HepG2 (cell line): ENCODE results near the gene GFRA4. TPM values are rescaled to one million over a fixed set of nuclear protein-coding genes. Genes with fewer than 3 reads are reported as not detected.
A peak's percentile ranks its signal among the peaks of the same experiment; 100 is the strongest.

Experiments
- CAMTA2 ChIP-seq: sonication (generic); formaldehyde crosslinking; IDR thresholded peaks from 2 replicates; pipeline ENCODE4 v1.4.0; 2020; ENCODE audit warnings: mild to moderate bottlenecking, missing genetic modification reagents, borderline replicate concordance
- CC2D1A ChIP-seq: sonication (generic); formaldehyde crosslinking; IDR thresholded peaks from 2 replicates; pipeline ENCODE4 v1.8.1; 2023; ENCODE audit warnings: mild to moderate bottlenecking, missing genetic modification reagents
- GABPA ChIP-seq, 2 experiments: IDR thresholded peaks; 2 replicates each; pipeline ENCODE4 v1.6.1; 2011 to 2016; ENCODE audit warnings: low read depth in 2 of 2, low read length in 1 of 2, missing biosample characterization in 1 of 2, missing genetic modification characterization in 1 of 2
- HNRNPH1 ChIP-seq: fragments of 200-400 bp; formaldehyde crosslinking; optimal IDR thresholded peaks from 2 replicates; pipeline ENCODE3; 2017; ENCODE audit warnings: mild to moderate bottlenecking, low read depth, low read length
- MLLT10 ChIP-seq: sonication (generic); formaldehyde crosslinking; IDR thresholded peaks from 2 replicates; pipeline ENCODE4 v1.4.0; 2020; ENCODE audit warnings: missing genetic modification reagents
- PBX2 ChIP-seq: IDR thresholded peaks from 2 replicates; pipeline ENCODE4 v1.6.1; 2016; ENCODE audit warnings: control low read depth
- polyA plus RNA-seq, 8 experiments: library from polyadenylated mRNA; depleted of rRNA in 3 of 8; stranded (reverse) in 7 of 8; unstranded in 1 of 8; fragments of >200 nt; fragmentation: Illumina TruSeq in 4 of 8; extraction: Trizol in 4 of 8; gene quantifications; 2 replicates each; pipeline versions ENCODE4 v1.2.1 to v1.2.3, GENCODE V29; 2011 to 2016; ENCODE audit warnings: low read depth in 4 of 8, missing spikeins in 1 of 8, mixed read lengths in 1 of 8; ENCODE audit not compliant: insufficient read depth in 1 of 8
- total RNA-seq, 5 experiments: library from RNA; depleted of rRNA; stranded (reverse); fragments of >200 nt; fragmentation: Illumina TruSeq; extraction: Trizol; gene quantifications; 2 replicates each; pipeline ENCODE4 v1.2.3, GENCODE V29; 2016; ENCODE audit warnings: low read depth in 1 of 5
- TF ChIP-seq, protein P1 (sequence below): sonication (generic); formaldehyde crosslinking; IDR thresholded peaks from 2 replicates; pipeline ENCODE4 v1.5.0; 2020; ENCODE audit warnings: mild to moderate bottlenecking, missing genetic modification reagents, borderline replicate concordance
- TF ChIP-seq, protein P2 (sequence below): sonication (generic); formaldehyde crosslinking; IDR thresholded peaks from 2 replicates; pipeline ENCODE4 v1.5.1; 2020; ENCODE audit warnings: missing genetic modification reagents, mild to moderate bottlenecking, borderline replicate concordance
- TF ChIP-seq, protein P3 (sequence below): sonication (generic); formaldehyde crosslinking; IDR thresholded peaks from 2 replicates; pipeline ENCODE4 v1.4.0; 2020; ENCODE audit warnings: missing genetic modification reagents

The GFRA4 gene
- total and polyA plus RNA-seq, 2 of the 13 experiments (the other 11 are each of a cell fraction or from before 2014, with no cell fraction given): not detected

- TF ChIP-seq, protein P1, sequence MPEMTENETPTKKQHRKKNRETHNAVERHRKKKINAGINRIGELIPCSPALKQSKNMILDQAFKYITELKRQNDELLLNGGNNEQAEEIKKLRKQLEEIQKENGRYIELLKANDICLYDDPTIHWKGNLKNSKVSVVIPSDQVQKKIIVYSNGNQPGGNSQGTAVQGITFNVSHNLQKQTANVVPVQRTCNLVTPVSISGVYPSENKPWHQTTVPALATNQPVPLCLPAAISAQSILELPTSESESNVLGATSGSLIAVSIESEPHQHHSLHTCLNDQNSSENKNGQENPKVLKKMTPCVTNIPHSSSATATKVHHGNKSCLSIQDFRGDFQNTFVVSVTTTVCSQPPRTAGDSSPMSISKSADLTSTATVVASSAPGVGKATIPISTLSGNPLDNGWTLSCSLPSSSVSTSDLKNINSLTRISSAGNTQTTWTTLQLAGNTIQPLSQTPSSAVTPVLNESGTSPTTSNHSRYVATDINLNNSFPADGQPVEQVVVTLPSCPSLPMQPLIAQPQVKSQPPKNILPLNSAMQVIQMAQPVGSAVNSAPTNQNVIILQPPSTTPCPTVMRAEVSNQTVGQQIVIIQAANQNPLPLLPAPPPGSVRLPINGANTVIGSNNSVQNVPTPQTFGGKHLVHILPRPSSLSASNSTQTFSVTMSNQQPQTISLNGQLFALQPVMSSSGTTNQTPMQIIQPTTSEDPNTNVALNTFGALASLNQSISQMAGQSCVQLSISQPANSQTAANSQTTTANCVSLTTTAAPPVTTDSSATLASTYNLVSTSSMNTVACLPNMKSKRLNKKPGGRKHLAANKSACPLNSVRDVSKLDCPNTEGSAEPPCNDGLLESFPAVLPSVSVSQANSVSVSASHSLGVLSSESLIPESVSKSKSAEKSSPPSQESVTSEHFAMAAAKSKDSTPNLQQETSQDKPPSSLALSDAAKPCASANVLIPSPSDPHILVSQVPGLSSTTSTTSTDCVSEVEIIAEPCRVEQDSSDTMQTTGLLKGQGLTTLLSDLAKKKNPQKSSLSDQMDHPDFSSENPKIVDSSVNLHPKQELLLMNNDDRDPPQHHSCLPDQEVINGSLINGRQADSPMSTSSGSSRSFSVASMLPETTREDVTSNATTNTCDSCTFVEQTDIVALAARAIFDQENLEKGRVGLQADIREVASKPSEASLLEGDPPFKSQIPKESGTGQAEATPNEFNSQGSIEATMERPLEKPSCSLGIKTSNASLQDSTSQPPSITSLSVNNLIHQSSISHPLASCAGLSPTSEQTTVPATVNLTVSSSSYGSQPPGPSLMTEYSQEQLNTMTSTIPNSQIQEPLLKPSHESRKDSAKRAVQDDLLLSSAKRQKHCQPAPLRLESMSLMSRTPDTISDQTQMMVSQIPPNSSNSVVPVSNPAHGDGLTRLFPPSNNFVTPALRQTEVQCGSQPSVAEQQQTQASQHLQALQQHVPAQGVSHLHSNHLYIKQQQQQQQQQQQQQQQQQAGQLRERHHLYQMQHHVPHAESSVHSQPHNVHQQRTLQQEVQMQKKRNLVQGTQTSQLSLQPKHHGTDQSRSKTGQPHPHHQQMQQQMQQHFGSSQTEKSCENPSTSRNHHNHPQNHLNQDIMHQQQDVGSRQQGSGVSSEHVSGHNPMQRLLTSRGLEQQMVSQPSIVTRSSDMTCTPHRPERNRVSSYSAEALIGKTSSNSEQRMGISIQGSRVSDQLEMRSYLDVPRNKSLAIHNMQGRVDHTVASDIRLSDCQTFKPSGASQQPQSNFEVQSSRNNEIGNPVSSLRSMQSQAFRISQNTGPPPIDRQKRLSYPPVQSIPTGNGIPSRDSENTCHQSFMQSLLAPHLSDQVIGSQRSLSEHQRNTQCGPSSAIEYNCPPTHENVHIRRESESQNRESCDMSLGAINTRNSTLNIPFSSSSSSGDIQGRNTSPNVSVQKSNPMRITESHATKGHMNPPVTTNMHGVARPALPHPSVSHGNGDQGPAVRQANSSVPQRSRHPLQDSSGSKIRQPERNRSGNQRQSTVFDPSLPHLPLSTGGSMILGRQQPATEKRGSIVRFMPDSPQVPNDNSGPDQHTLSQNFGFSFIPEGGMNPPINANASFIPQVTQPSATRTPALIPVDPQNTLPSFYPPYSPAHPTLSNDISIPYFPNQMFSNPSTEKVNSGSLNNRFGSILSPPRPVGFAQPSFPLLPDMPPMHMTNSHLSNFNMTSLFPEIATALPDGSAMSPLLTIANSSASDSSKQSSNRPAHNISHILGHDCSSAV (CRISPR knock-in tag): no peak
- TF ChIP-seq, protein P2, sequence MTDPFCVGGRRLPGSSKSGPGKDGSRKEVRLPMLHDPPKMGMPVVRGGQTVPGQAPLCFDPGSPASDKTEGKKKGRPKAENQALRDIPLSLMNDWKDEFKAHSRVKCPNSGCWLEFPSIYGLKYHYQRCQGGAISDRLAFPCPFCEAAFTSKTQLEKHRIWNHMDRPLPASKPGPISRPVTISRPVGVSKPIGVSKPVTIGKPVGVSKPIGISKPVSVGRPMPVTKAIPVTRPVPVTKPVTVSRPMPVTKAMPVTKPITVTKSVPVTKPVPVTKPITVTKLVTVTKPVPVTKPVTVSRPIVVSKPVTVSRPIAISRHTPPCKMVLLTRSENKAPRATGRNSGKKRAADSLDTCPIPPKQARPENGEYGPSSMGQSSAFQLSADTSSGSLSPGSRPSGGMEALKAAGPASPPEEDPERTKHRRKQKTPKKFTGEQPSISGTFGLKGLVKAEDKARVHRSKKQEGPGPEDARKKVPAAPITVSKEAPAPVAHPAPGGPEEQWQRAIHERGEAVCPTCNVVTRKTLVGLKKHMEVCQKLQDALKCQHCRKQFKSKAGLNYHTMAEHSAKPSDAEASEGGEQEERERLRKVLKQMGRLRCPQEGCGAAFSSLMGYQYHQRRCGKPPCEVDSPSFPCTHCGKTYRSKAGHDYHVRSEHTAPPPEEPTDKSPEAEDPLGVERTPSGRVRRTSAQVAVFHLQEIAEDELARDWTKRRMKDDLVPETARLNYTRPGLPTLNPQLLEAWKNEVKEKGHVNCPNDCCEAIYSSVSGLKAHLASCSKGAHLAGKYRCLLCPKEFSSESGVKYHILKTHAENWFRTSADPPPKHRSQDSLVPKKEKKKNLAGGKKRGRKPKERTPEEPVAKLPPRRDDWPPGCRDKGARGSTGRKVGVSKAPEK (CRISPR knock-in tag): no peak; the same call in 1 of the 2 replicates
- TF ChIP-seq MLLT10 (CRISPR knock-in tag) (no peak), HNRNPH1 (no peak), GABPA (IDR thresholded peaks at IDR 0.05; ENCODE audit: low read depth, low read length) (no peak), GABPA (CRISPR knock-in tag; IDR thresholded peaks at IDR 0.05; ENCODE audit: low read depth) (peak; percentile 63; the same call in 1 of the 2 replicates), CC2D1A (CRISPR knock-in tag) (no peak), PBX2 (CRISPR knock-in tag) (no peak), CAMTA2 (CRISPR knock-in tag) (no peak)
- TF ChIP-seq, protein P3, sequence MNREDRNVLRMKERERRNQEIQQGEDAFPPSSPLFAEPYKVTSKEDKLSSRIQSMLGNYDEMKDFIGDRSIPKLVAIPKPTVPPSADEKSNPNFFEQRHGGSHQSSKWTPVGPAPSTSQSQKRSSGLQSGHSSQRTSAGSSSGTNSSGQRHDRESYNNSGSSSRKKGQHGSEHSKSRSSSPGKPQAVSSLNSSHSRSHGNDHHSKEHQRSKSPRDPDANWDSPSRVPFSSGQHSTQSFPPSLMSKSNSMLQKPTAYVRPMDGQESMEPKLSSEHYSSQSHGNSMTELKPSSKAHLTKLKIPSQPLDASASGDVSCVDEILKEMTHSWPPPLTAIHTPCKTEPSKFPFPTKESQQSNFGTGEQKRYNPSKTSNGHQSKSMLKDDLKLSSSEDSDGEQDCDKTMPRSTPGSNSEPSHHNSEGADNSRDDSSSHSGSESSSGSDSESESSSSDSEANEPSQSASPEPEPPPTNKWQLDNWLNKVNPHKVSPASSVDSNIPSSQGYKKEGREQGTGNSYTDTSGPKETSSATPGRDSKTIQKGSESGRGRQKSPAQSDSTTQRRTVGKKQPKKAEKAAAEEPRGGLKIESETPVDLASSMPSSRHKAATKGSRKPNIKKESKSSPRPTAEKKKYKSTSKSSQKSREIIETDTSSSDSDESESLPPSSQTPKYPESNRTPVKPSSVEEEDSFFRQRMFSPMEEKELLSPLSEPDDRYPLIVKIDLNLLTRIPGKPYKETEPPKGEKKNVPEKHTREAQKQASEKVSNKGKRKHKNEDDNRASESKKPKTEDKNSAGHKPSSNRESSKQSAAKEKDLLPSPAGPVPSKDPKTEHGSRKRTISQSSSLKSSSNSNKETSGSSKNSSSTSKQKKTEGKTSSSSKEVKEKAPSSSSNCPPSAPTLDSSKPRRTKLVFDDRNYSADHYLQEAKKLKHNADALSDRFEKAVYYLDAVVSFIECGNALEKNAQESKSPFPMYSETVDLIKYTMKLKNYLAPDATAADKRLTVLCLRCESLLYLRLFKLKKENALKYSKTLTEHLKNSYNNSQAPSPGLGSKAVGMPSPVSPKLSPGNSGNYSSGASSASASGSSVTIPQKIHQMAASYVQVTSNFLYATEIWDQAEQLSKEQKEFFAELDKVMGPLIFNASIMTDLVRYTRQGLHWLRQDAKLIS (CRISPR knock-in tag): no peak
These were observed 4.3 kb downstream of the GFRA4 start (continued) for GRCh38 chr20:3658716-3659491.
